GM19438 (cell line): ENCODE data around the gene SEMA5A.

Experiments
- ATAC-seq: cut with Tn5 transposase; IDR thresholded peaks from one replicate; pipeline ENCODE4 v1.9.1; 2021; ENCODE audit warnings: low read depth; ENCODE audit not compliant: unreplicated experiment

The SEMA5A gene

GRCh38 chr5:9094582-9094981 is 451.3 kb downstream of the SEMA5A start:
- no peak for ATAC-seq

- ATAC-seq, result no peak
Observed at GRCh38 chr5:9091896-9092662, 453.8 kb downstream of the SEMA5A start.

GRCh38 chr5:9090381-9091026 is 455.4 kb downstream of the SEMA5A start:
- ATAC-seq, result no peak

GRCh38 chr5:9089893-9090292 is 456.0 kb downstream of the SEMA5A start:
- no peak for ATAC-seq

- ATAC-seq, result no peak
Observed at GRCh38 chr5:9082996-9083395, 462.9 kb downstream of the SEMA5A start.

- no peak for ATAC-seq
Observed at GRCh38 chr5:9072701-9073100, 473.2 kb downstream of the SEMA5A start.

GRCh38 chr5:9071524-9071923 is 474.4 kb downstream of the SEMA5A start:
- no peak for ATAC-seq

- ATAC-seq, result no peak
Observed at GRCh38 chr5:9071074-9071473, 474.8 kb downstream of the SEMA5A start.

GRCh38 chr5:9069650-9070049 is 476.2 kb downstream of the SEMA5A start:
- ATAC-seq, result no peak

GRCh38 chr5:9067154-9067553 is 478.7 kb downstream of the SEMA5A start:
- ATAC-seq, result no peak

GRCh38 chr5:9066349-9066748 is 479.5 kb downstream of the SEMA5A start:
- no peak for ATAC-seq

- peak; percentile 9 for ATAC-seq
Observed at GRCh38 chr5:9063615-9064245, 482.1 kb downstream of the SEMA5A start.

GRCh38 chr5:9062873-9063272 is 483.0 kb downstream of the SEMA5A start:
- peak; percentile 64 for ATAC-seq

GRCh38 chr5:9059920-9060691 is 485.8 kb downstream of the SEMA5A start:
- ATAC-seq, result no peak

GRCh38 chr5:9058666-9059065 is 487.2 kb downstream of the SEMA5A start:
- ATAC-seq, result no peak

GRCh38 chr5:9058161-9058560 is 487.7 kb downstream of the SEMA5A start:
- ATAC-seq, result no peak

- ATAC-seq, result no peak
Observed at GRCh38 chr5:9057406-9058000, 488.4 kb downstream of the SEMA5A start.

GRCh38 chr5:9056046-9056445 is 489.8 kb downstream of the SEMA5A start:
- ATAC-seq, result no peak

- no peak for ATAC-seq
Observed at GRCh38 chr5:9054821-9055589, 490.9 kb downstream of the SEMA5A start.

- no peak for ATAC-seq
Observed at GRCh38 chr5:9054322-9054721, 491.6 kb downstream of the SEMA5A start.
